HEK293 (cell line): ENCODE results near the gene CFAP119.

Experiments used
- CTCF ChIA-PET: fragments of 350-600 bp; formaldehyde crosslinking; extraction: SDS; loops from one replicate; lab custom pipeline; 2021; ENCODE audit warnings: antibody characterized with exemption; lab: Yijun Ruan, JAX
- POLR2A ChIA-PET: fragments of 300-600 bp; formaldehyde crosslinking; extraction: SDS; loops from one replicate; lab custom pipeline; 2020; ENCODE audit warnings: antibody characterized with exemption, inconsistent platforms; lab: Yijun Ruan, JAX
- H3K27ac ChIP-seq: fragments of 200-500 bp; sonication (Bioruptor generic); 2 replicates; pipeline ENCODE4 v1.5.1; 2014; ENCODE audit warnings: low read depth, low read length, control low read depth, inconsistent platforms; ENCODE audit errors: extremely low read depth
- H3K36me3 ChIP-seq, 2 experiments: fragments of 200-500 bp in 1 of 2; sonication (Bioruptor generic) in 1 of 2; 1 replicate in 1 of 2; 2 replicates in 1 of 2; pipeline ENCODE4 v1.5.1; 2014 to 2017; ENCODE audit warnings: inconsistent platforms in 2 of 2, low read length in 2 of 2; ENCODE audit not compliant: control insufficient read depth in 2 of 2, insufficient read depth in 1 of 2
- H3K4me1 ChIP-seq: fragments of 200-500 bp; sonication (Bioruptor generic); 2 replicates; pipeline ENCODE4 v1.5.1; 2014; ENCODE audit warnings: mild to moderate bottlenecking, low read length, inconsistent platforms; ENCODE audit not compliant: control insufficient read depth, insufficient read depth
- H3K4me3 ChIP-seq: 2 replicates; pipeline ENCODE4 v1.5.1; 2011; ENCODE audit warnings: low read depth, mild to moderate bottlenecking, control low read depth, low read length, moderate library complexity
- H3K9me3 ChIP-seq: fragments of 200-500 bp; sonication (Bioruptor generic); 2 replicates; pipeline ENCODE4 v1.5.1; 2014; ENCODE audit warnings: low read depth, low read length, inconsistent platforms; ENCODE audit not compliant: control insufficient read depth, insufficient read depth
- ATF2 ChIP-seq: fragments of 450-650 bp; formaldehyde crosslinking; IDR thresholded peaks from 2 replicates; pipeline ENCODE4 v1.5.1; 2016; ENCODE audit warnings: missing biosample characterization, missing genetic modification characterization, low read depth
- FEZF1 ChIP-seq: fragments of 450-650 bp; formaldehyde crosslinking; IDR thresholded peaks from 2 replicates; pipeline ENCODE4 v1.5.1; 2016; ENCODE audit warnings: missing biosample characterization, missing genetic modification characterization
- KLF10 ChIP-seq: fragments of 450-650 bp; IDR thresholded peaks from 2 replicates; pipeline ENCODE4 v1.5.1; 2018; ENCODE audit warnings: missing biosample characterization, mild to moderate bottlenecking, missing genetic modification characterization
- TCF7L2 ChIP-seq: IDR thresholded peaks from 2 replicates; pipeline ENCODE4 v1.6.1; 2011; ENCODE audit warnings: low read depth, mild to moderate bottlenecking, inconsistent platforms, low read length, moderate library complexity, borderline replicate concordance
- ZNF121 ChIP-seq: fragments of 450-650 bp; formaldehyde crosslinking; IDR thresholded peaks from 2 replicates; pipeline ENCODE4 v1.5.1; 2016; ENCODE audit warnings: missing biosample characterization, missing genetic modification characterization
- ZNF146 ChIP-seq: fragments of 450-650 bp; formaldehyde crosslinking; IDR thresholded peaks from 2 replicates; pipeline ENCODE4 v1.5.1; 2016; ENCODE audit warnings: missing biosample characterization, missing genetic modification characterization
- ZNF155 ChIP-seq: fragments of 450-650 bp; formaldehyde crosslinking; IDR thresholded peaks from 2 replicates; pipeline ENCODE4 v1.5.1; 2016; ENCODE audit warnings: missing biosample characterization, missing genetic modification characterization
- ZNF518A ChIP-seq: fragments of 450-650 bp; formaldehyde crosslinking; conservative IDR thresholded peaks from 2 replicates; pipeline ENCODE4 v1.5.1; 2016; ENCODE audit warnings: low read depth, missing biosample characterization, missing genetic modification characterization
- ZNF521 ChIP-seq: fragments of 450-650 bp; formaldehyde crosslinking; IDR thresholded peaks from 2 replicates; pipeline ENCODE4 v1.5.1; 2017; ENCODE audit warnings: missing biosample characterization, mild to moderate bottlenecking, missing genetic modification characterization
- ZNF548 ChIP-seq: fragments of 450-650 bp; formaldehyde crosslinking; IDR thresholded peaks from 2 replicates; pipeline ENCODE4 v1.5.1; 2016; ENCODE audit warnings: missing biosample characterization, missing genetic modification characterization
- ZNF560 ChIP-seq: fragments of 450-650 bp; formaldehyde crosslinking; IDR thresholded peaks from 2 replicates; pipeline ENCODE4 v1.5.1; 2017; ENCODE audit warnings: missing biosample characterization, missing genetic modification characterization, borderline replicate concordance
- ZNF664 ChIP-seq: fragments of 450-650 bp; formaldehyde crosslinking; IDR thresholded peaks from 2 replicates; pipeline ENCODE4 v1.5.1; 2016; ENCODE audit warnings: missing biosample characterization, missing genetic modification characterization
- ZSCAN4 ChIP-seq: fragments of 450-650 bp; formaldehyde crosslinking; IDR thresholded peaks from 2 replicates; pipeline ENCODE4 v1.5.1; 2017; ENCODE audit warnings: missing biosample characterization, missing genetic modification characterization

The CFAP119 gene

DNA sequence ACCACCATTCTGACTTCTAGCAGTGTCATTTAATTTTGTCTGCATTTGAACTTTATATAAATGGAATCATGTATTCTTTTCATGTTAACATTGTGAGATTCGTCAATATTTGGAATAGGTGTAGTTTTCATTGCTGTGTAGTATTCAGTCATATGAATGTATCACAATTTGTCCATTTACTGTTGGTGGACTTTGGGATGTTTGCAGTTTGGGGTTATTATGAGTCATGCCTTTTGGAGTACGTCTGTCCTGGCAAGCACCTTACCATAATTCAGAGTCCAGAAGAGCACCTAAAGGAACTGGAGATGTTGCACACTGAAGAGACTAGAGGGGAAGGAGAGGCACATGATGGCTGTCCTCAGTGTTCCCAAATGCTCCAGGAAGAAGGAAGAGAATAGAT is 16.8 kb downstream of the CFAP119 start:
- no peak overlapping the region for H3K27ac ChIP-seq
- ChIA-PET CTCF (no interaction called here), POLR2A (no interaction called here)
- peaks cover 3% of the 10 kb centered on the region; the same call in 1 of the 2 replicates for H3K4me1 ChIP-seq
- TF ChIP-seq ZNF560 (tag by site-specific recombination) (no peak), ZNF548 (tag by site-specific recombination) (no peak), ZNF146 (peak; percentile 91)
- no peaks in the 10 kb centered on the region for H3K9me3 ChIP-seq
- peaks cover 13 to 57% of the 10 kb centered on the region in 2 experiments for H3K36me3 ChIP-seq
- H3K4me3 ChIP-seq: no peak overlapping the region

DNA sequence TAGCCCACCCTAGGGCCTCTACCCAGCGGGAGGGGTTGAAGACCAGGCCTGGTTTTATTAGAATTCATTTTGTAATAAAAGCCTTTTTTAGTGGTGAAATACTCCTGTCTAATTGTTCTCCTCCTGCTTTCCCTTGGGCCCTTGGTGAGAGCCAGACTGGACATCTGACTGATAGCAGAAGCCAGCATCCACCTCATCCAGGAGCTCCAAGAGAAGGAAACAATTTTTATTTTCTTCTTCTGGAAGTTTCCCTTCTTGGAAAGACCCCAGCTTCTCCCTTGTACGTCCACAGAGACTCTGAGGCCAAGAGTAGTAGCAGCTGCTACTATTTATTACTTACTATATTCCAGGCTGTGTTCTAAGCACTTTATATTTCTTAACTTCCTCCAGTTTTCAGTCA is 17.7 kb downstream of the CFAP119 start:
- H3K4me3 ChIP-seq: no peak overlapping the region
- POLR2A ChIA-PET: no interaction called here
- H3K36me3 ChIP-seq: peaks cover 13 to 57% of the 10 kb centered on the region in 2 experiments
- TF ChIP-seq ZNF521 (no peak), ZNF155 (tag by site-specific recombination) (no peak), ATF2 (tag by site-specific recombination) (no peak), ZNF121 (tag by site-specific recombination) (no peak)
- TF ChIP-seq, all 188 proteins: peak for 0
- Histone ChIP-seq H3K4me1 (peaks cover 3% of the 10 kb centered on the region; the same call in 1 of the 2 replicates), H3K9me3 (no peaks in the 10 kb centered on the region), H3K27ac (no peak overlapping the region)
- CTCF ChIA-PET: interaction anchor here (0.8 kb wide), 1 partner anchor 69 kb away, joined by 3 read pairs; no protein-coding TSS in a partner anchor

- H3K36me3 ChIP-seq: peaks cover 15 to 62% of the 10 kb centered on the region in 2 experiments
- H3K4me3 ChIP-seq: no peak overlapping the region
- H3K9me3 ChIP-seq: no peaks in the 10 kb centered on the region
- no peak for TF ChIP-seq TCF7L2
- no peak for TF ChIP-seq ZNF518A (tag by site-specific recombination)
- TF ChIP-seq FEZF1 (tag by site-specific recombination): no peak
- TF ChIP-seq KLF10: no peak
- no peak for TF ChIP-seq ZSCAN4 (tag by site-specific recombination)
- TF ChIP-seq ZNF664: no peak
- TF ChIP-seq, all 188 proteins: peak for 0
- Histone ChIP-seq H3K4me1 (peaks cover 3% of the 10 kb centered on the region; the same call in 1 of the 2 replicates), H3K27ac (no peak overlapping the region)
- CTCF ChIA-PET: interaction anchor here (0.8 kb wide), 1 partner anchor 70 kb away, joined by 3 read pairs; no protein-coding TSS in a partner anchor
- POLR2A ChIA-PET: no interaction called here
Measured at GRCh38 chr16:30743716-30744115, 18.1 kb downstream of the CFAP119 start.
